MM.1S (cell line): ENCODE results near the gene GYS2.

ENCODE experiments used
- DNase-seq: peaks from one replicate; pipeline ENCODE4 v3.0.0-alpha.2; 2015
- H2AFZ ChIP-seq: fragments of 300-600 bp; sonication (generic); 2 replicates; pipeline ENCODE4 v1.6.0; 2016; ENCODE audit warnings: antibody characterized with exemption, low read length
- H3F3A ChIP-seq: fragments of 300-600 bp; sonication (generic); 2 replicates; pipeline ENCODE4 v1.6.1; 2016; ENCODE audit warnings: mild to moderate bottlenecking, antibody characterized with exemption, low read length, moderate library complexity, mixed read lengths; ENCODE audit not compliant: insufficient read depth
- H3K27ac ChIP-seq: fragments of 300-600 bp; sonication (generic); 2 replicates; pipeline ENCODE4 v1.5.1; 2016; ENCODE audit warnings: mild to moderate bottlenecking, low read length
- H3K27me3 ChIP-seq: fragments of 300-600 bp; sonication (generic); replicated peaks from 2 replicates; pipeline ENCODE4 v1.6.0; 2016; ENCODE audit warnings: low read length; ENCODE audit not compliant: insufficient read depth
- H3K36me3 ChIP-seq: fragments of 300-600 bp; sonication (generic); replicated peaks from 2 replicates; pipeline ENCODE4 v1.6.1; 2016; ENCODE audit warnings: mild to moderate bottlenecking, low read length, mixed read lengths; ENCODE audit not compliant: insufficient read depth
- H3K4me1 ChIP-seq: fragments of 300-600 bp; sonication (generic); 2 replicates; pipeline ENCODE4 v1.6.1; 2016; ENCODE audit warnings: low read length, mixed read lengths
- H3K4me2 ChIP-seq: fragments of 300-600 bp; sonication (generic); 2 replicates; pipeline ENCODE4 v1.6.0; 2016; ENCODE audit warnings: low read depth, low read length
- H3K4me3 ChIP-seq: fragments of 300-600 bp; sonication (generic); 2 replicates; pipeline ENCODE4 v1.5.1; 2016; ENCODE audit warnings: low read length, mixed read lengths
- H3K79me2 ChIP-seq: fragments of 300-600 bp; sonication (generic); 2 replicates; pipeline ENCODE4 v1.6.1; 2016; ENCODE audit warnings: mixed run types, low read length, mixed read lengths
- H3K9ac ChIP-seq: fragments of 300-600 bp; sonication (generic); 2 replicates; pipeline ENCODE4 v1.6.1; 2016; ENCODE audit warnings: low read length, mixed read lengths
- H3K9me2 ChIP-seq: fragments of 300-600 bp; sonication (generic); replicated peaks from 2 replicates; pipeline ENCODE4 v1.6.1; 2016; ENCODE audit warnings: mild to moderate bottlenecking, low read length, mixed read lengths; ENCODE audit not compliant: insufficient read depth
- H3K9me3 ChIP-seq: fragments of 300-600 bp; sonication (generic); replicated peaks from 2 replicates; pipeline ENCODE4 v1.6.1; 2016; ENCODE audit warnings: mild to moderate bottlenecking, low read length, mixed read lengths; ENCODE audit not compliant: insufficient read depth
- H4K20me1 ChIP-seq: fragments of 300-600 bp; sonication (generic); 2 replicates; pipeline ENCODE4 v1.6.1; 2016; ENCODE audit warnings: mild to moderate bottlenecking, low read length, moderate library complexity, mixed read lengths; ENCODE audit not compliant: insufficient read depth
- CTCF ChIP-seq: fragments of 300-600 bp; sonication (generic); IDR thresholded peaks from 2 replicates; pipeline ENCODE4 v1.5.1; 2016; ENCODE audit warnings: antibody characterized with exemption, low read length, mixed read lengths
- EZH2 ChIP-seq: fragments of 300-600 bp; sonication (generic); optimal IDR thresholded peaks from 2 replicates; pipeline ENCODE3; 2017; ENCODE audit warnings: low read depth, mild to moderate bottlenecking, antibody characterized with exemption, low read length, mixed read lengths
- EZH2phosphoT487 ChIP-seq: fragments of 300-600 bp; sonication (generic); IDR thresholded peaks from 2 replicates; pipeline ENCODE4 v1.6.1; 2018; ENCODE audit warnings: antibody characterized with exemption, low read length

The GYS2 gene

DNA sequence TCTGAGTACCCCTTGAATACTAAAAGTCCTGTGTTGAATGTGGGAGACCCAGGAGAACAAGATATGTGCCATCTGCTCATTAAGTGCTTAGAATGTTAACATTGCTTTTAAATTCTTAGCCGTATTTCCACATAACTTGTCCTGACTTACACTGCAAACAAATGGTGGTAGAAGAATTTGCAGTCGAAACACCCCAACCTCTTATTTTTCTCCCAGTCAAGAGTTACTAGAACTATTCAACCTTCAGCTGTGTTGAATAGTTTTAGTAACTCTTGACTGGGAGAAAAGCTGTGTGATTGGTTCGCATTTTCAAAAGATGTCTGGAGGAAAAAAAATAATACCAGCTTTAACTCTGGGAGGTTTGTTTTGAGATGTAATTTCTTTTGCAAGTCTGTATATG is 86.2 kb downstream of the GYS2 start:
- Histone ChIP-seq H3K4me1 (no peaks in the 10 kb centered on the region), H3K36me3 (peaks cover 8% of the 10 kb centered on the region; the same call in 1 of the 2 replicates), H3K4me3 (no peak overlapping the region), H3K27ac (no peak overlapping the region), H3F3A (no peaks in the 10 kb centered on the region), H3K9ac (no peak overlapping the region), H4K20me1 (no peaks in the 10 kb centered on the region), H3K27me3 (no peaks in the 10 kb centered on the region), H2AFZ (no peak overlapping the region), H3K9me3 (no peaks in the 10 kb centered on the region), H3K79me2 (no peaks in the 10 kb centered on the region), H3K4me2 (no peak overlapping the region), H3K9me2 (no peaks in the 10 kb centered on the region)
- no peak for DNase-seq
- no peak for TF ChIP-seq CTCF

GRCh38 chr12:21516281-21516680 is 88.4 kb downstream of the GYS2 start:
- no peak for DNase-seq
- Histone ChIP-seq H3K9me2 (no peaks in the 10 kb centered on the region), H3K4me3 (no peak overlapping the region), H3K9me3 (no peaks in the 10 kb centered on the region), H2AFZ (no peak overlapping the region), H4K20me1 (no peaks in the 10 kb centered on the region), H3F3A (no peaks in the 10 kb centered on the region), H3K27ac (no peak overlapping the region), H3K9ac (no peak overlapping the region), H3K4me2 (no peak overlapping the region), H3K36me3 (peaks cover 12% of the 10 kb centered on the region; the same call in 1 of the 2 replicates), H3K79me2 (peaks cover 5% of the 10 kb centered on the region; the same call in 1 of the 2 replicates), H3K27me3 (no peaks in the 10 kb centered on the region), H3K4me1 (no peaks in the 10 kb centered on the region)
- no peak for TF ChIP-seq EZH2
- TF ChIP-seq CTCF = no peak
- no peak for TF ChIP-seq EZH2phosphoT487

GRCh38 chr12:21509768-21510167 is 94.9 kb downstream of the GYS2 start:
- peaks cover 59% of the 10 kb centered on the region for H3K79me2 ChIP-seq

More at GRCh38 chr12:21509768-21510167, 94.9 kb downstream of the GYS2 start:
- peaks cover 6% of the 10 kb centered on the region; the same call in 1 of the 2 replicates for H3K36me3 ChIP-seq
- H3K27me3 ChIP-seq = no peaks in the 10 kb centered on the region
- no peak overlapping the region for H2AFZ ChIP-seq
- H4K20me1 ChIP-seq = no peaks in the 10 kb centered on the region
- peaks cover 19% of the 10 kb centered on the region for H3K4me1 ChIP-seq
- peak; percentile 72 for DNase-seq
- no peaks in the 10 kb centered on the region for H3K9me3 ChIP-seq
- no peaks in the 10 kb centered on the region for H3K9me2 ChIP-seq
- peaks cover 9% of the 10 kb centered on the region; the same call in 1 of the 2 replicates for H3F3A ChIP-seq
- no peak overlapping the region for H3K9ac ChIP-seq
- peak overlapping the region; percentile 39; the same call in 1 of the 2 replicates for H3K27ac ChIP-seq
- TF ChIP-seq EZH2 = no peak
- TF ChIP-seq EZH2phosphoT487 = no peak
- TF ChIP-seq CTCF = no peak
- peak overlapping the region; percentile 68 for H3K4me2 ChIP-seq
- peak overlapping the region; percentile 20; the same call in 1 of the 2 replicates for H3K4me3 ChIP-seq
